ENCODE measurements around the gene JAKMIP1.

- no peak for TF ChIP-seq EZH2 (IDR thresholded peaks at IDR 0.05; ENCODE audit: insufficient read depth, poor library complexity, severe bottlenecking)
- no peak for TF ChIP-seq EZH2phosphoT487 (IDR thresholded peaks at IDR 0.05; ENCODE audit: insufficient read depth, low read depth)
Measured at GRCh38 chr4:6105311-6105911, 94.9 kb downstream of the JAKMIP1 start.

Data from GM23248 (cell line).